HFFc6 (cell line): ENCODE measurements around the gene PHAF1. TPM values are rescaled to one million over a fixed set of nuclear protein-coding genes. Genes with fewer than 3 reads are reported as not detected.

ENCODE experiments used
- DNase-seq: peaks from one replicate; pipeline ENCODE4 v3.0.0-alpha.2; 2018
- H3K27ac Mint-ChIP-seq: 2 replicates; pipeline ENCODE4 v1.8.0; 2020; ENCODE audit warnings: mild to moderate bottlenecking, mixed read lengths
- H3K27me3 Mint-ChIP-seq: 2 replicates; pipeline ENCODE4 v1.8.0; 2021; ENCODE audit warnings: mild to moderate bottlenecking, moderate library complexity, mixed read lengths; ENCODE audit not compliant: insufficient read depth
- H3K36me3 Mint-ChIP-seq: 2 replicates; pipeline ENCODE4 v1.8.0; 2021; ENCODE audit warnings: low read depth, mixed read lengths
- H3K4me1 Mint-ChIP-seq: 2 replicates; pipeline ENCODE4 v1.8.0; 2020; ENCODE audit warnings: low read depth, mixed read lengths
- H3K4me3 Mint-ChIP-seq: 2 replicates; pipeline ENCODE4 v1.8.0; 2020; ENCODE audit warnings: mild to moderate bottlenecking, moderate library complexity, mixed read lengths
- H3K9me3 Mint-ChIP-seq: 2 replicates; pipeline ENCODE4 v1.8.0; 2020; ENCODE audit warnings: mild to moderate bottlenecking, mixed read lengths
- total RNA-seq, 6 experiments: library from RNA; stranded (reverse); fragmentation: NEBNext Ultra II Directional; extraction: Animal tissue kit (Norgen Biotek cat#: 25700); gene quantifications; 2 replicates in 1 of 6; 3 replicates in 5 of 6; pipeline ENCODE4 v1.2.3, GENCODE V29; 2021
- TF ChIP-seq, protein P1 (sequence below): fragments of 200-600 bp; sonication (generic); IDR thresholded peaks from 2 replicates; pipeline ENCODE4 v1.5.0; 2021; ENCODE audit warnings: antibody characterized with exemption, mild to moderate bottlenecking

The PHAF1 gene
- total RNA-seq, 6 experiments from 2014 or later, result 10.0 to 13.8 (median 11.8) TPM

DNA sequence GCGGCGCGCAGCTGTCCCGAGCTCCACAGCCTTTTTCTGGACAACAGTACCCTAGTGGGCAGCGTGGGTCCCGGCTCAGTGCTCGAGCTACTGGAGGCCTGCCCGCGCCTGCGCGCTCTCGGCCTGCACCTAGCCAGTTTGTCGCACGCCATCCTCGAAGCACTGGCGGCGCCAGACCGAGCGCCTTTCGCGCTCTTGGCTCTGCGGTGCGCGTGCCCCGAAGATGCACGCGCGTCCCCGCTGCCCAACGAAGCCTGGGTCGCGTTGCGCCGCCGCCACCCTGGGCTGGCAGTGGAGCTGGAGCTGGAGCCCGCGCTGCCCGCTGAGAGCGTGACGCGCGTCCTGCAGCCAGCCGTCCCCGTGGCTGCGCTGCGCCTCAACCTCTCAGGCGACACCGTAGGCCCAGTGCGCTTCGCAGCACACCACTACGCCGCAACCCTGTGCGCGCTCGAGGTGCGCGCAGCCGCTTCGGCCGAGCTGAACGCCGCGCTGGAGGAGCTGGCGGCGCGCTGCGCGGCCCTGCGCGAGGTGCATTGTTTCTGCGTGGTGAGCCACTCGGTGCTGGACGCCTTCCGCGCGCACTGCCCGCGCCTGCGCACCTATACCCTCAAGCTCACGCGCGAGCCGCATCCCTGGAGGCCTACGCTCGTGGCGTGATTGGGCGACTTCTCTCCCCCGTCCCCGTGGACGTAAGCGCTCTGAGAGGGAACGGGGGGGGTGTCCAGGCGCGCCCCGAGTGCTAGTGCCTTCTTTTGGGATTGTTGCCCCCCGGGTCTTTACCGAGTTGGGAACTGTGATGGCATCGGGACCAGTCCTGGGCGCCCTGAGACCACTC, 53.6 kb downstream of the PHAF1 start:
- Mint-ChIP-seq H3K4me3 (peak overlapping the region; percentile 45), H3K9me3 (no peaks in the 10 kb centered on the region), H3K27me3 (peaks cover 12% of the 10 kb centered on the region; the same call in 1 of the 2 replicates), H3K36me3 (no peaks in the 10 kb centered on the region), H3K27ac (no peak overlapping the region), H3K4me1 (peaks cover 6% of the 10 kb centered on the region)
- TF ChIP-seq, protein P1, sequence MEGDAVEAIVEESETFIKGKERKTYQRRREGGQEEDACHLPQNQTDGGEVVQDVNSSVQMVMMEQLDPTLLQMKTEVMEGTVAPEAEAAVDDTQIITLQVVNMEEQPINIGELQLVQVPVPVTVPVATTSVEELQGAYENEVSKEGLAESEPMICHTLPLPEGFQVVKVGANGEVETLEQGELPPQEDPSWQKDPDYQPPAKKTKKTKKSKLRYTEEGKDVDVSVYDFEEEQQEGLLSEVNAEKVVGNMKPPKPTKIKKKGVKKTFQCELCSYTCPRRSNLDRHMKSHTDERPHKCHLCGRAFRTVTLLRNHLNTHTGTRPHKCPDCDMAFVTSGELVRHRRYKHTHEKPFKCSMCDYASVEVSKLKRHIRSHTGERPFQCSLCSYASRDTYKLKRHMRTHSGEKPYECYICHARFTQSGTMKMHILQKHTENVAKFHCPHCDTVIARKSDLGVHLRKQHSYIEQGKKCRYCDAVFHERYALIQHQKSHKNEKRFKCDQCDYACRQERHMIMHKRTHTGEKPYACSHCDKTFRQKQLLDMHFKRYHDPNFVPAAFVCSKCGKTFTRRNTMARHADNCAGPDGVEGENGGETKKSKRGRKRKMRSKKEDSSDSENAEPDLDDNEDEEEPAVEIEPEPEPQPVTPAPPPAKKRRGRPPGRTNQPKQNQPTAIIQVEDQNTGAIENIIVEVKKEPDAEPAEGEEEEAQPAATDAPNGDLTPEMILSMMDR, result no peak
- no peak for DNase-seq

DNA sequence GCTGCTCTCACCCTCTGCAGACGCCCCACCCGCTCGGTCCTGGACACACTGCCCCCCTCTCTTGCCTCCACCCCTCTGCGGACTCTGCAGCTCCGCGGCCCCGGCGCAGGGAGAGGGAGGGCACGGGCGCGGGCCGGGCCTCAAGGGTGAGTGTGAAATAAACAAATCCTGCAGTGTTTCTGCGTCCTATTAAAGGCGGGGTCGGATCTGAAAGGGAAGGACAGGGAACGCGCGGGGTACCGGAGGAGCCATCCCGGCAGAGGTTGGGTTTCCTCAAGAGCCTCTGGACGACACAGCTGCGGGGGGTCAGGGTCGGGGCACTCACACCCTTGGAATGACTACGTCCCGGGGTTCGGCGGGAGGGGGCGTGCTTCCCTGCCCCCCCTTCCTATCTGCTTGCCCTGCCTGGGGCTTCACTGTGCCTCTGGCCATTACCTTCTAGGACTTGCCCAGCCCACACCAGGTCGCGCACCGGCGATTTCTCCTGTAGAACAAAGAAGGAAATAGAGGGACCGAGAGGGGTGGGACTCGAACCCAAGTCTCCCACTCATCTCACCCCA, 54.3 kb downstream of the PHAF1 start:
- TF ChIP-seq, protein P1, result no peak
- Mint-ChIP-seq H3K27me3 (peaks cover 12% of the 10 kb centered on the region; the same call in 1 of the 2 replicates), H3K27ac (no peak overlapping the region), H3K4me3 (peak overlapping the region; percentile 45), H3K36me3 (no peaks in the 10 kb centered on the region), H3K9me3 (no peaks in the 10 kb centered on the region), H3K4me1 (peaks cover under 1% of the 10 kb centered on the region)
- no peak for DNase-seq

DNA sequence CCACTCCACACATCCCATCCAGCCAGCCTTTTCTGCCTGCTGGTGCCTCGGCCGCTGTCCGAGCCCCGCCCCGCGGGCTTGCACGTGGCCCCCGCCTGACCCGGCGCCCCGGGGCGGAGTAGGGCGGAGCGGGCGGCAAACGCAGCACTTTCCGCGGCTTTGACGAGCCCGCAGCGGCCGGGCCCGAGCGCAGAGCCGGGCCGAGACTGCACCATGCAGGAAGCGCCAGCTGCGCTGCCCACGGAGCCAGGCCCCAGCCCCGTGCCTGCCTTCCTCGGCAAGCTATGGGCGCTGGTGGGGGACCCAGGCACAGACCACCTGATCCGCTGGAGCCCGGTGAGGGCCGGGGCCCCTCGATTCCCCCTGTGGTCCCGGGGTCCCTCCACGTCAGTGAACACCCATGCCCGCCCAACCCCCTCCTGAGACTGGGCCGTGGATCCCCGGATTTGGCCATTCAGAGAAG, 54.9 kb downstream of the PHAF1 start, which contains the start of gene HSF4:
Gene HSF4 (plus strand): TSS at position 147 of the 463 bp plus-strand sequence. CDS start 67 bp downstream, at position 214.
- Mint-ChIP-seq H3K27me3 (peaks cover 12% of the 10 kb centered on the region; the same call in 1 of the 2 replicates), H3K27ac (no peak within 1 kb of the TSS), H3K9me3 (no peaks in the 10 kb centered on the region), H3K4me1 (peaks cover 6% of the 10 kb centered on the region), H3K36me3 (no peaks in the 10 kb centered on the region), H3K4me3 (peak within 1 kb of the TSS; percentile 45)
- TF ChIP-seq, protein P1, result no peak
- DNase-seq, result no peak

DNA sequence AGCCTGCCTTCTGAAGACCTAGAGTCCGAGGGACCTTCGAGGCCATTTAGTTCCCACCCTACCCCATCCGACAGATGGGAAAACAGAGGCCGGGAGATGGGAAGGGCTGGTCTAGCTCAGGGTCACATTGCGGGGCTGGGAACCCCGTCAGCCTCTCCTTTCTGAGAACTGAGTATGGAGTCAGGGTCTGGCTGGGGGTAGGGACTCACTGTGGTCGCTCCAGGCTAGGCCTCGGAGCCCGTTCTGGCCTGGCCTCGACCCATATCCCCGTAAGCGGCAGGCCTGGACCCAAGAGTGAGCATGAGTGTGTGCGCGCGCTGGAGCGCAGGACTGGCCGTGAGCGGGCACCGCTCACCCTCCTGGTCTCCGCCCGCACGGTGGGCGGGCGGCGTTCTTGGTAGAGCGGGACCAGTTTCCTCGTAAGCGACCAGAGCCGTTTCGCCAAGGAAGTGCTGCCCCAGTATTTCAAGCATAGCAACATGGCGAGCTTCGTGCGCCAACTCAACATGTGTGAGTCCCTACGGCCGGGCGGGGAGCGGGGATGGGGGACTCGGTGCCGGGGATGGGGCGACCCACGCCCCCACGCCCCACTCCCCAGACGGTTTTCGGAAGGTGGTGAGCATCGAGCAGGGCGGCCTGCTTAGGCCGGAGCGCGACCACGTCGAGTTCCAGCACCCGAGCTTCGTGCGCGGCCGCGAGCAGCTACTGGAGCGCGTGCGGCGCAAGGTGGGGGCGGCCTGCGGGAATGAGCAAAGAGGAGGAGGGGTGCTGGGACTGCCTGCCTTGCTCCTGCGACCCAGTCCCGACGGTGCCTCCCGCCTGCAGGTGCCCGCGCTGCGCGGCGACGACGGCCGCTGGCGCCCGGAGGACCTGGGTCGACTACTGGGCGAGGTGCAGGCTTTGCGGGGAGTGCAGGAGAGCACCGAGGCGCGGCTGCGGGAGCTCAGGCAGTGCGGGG, 55.7 kb downstream of the PHAF1 start:
- peaks cover 12% of the 10 kb centered on the region for H3K4me1 Mint-ChIP-seq
- no peak overlapping the region for H3K4me3 Mint-ChIP-seq
- TF ChIP-seq, protein P1, result no peak
- peaks cover 10% of the 10 kb centered on the region; the same call in 1 of the 2 replicates for H3K27me3 Mint-ChIP-seq
- no peaks in the 10 kb centered on the region for H3K36me3 Mint-ChIP-seq
- no peaks in the 10 kb centered on the region for H3K9me3 Mint-ChIP-seq
- H3K27ac Mint-ChIP-seq, result no peak overlapping the region
- no peak for DNase-seq

DNA sequence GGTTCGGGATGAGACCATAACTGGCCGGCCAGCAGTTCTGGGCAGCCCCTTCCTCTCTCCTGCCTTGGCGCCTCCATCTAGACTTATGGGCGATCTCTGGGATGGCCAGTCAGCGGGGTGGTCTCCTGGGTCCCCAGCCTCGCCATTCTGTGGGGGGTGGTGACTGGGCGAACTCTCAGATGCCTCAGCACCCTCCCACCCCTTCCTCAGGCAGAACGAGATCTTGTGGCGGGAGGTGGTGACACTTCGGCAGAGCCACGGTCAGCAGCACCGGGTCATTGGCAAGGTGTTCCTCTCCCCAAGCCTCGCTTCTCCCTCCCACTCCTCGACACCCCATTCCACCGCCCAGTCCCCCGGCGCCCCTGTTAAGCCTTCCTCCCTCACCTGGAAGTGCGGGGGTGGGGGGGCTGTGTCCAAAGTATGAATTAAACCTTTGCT, 56.4 kb downstream of the PHAF1 start:
- H3K9me3 Mint-ChIP-seq, result no peaks in the 10 kb centered on the region
- DNase-seq, result no peak
- no peak overlapping the region for H3K4me3 Mint-ChIP-seq
- no peak overlapping the region for H3K27ac Mint-ChIP-seq
- peaks cover 17% of the 10 kb centered on the region for H3K4me1 Mint-ChIP-seq
- H3K27me3 Mint-ChIP-seq, result peaks cover 10% of the 10 kb centered on the region; the same call in 1 of the 2 replicates
- H3K36me3 Mint-ChIP-seq, result no peaks in the 10 kb centered on the region
- TF ChIP-seq, protein P1, result no peak
